ENCODE results near the gene COLEC12.

Gene COLEC12

GRCh38 chr18:438571-438970, 61.9 kb downstream of the COLEC12 start:
- no peak for TF ChIP-seq CTCF (IDR thresholded peaks at IDR 0.05; ENCODE audit: low read depth, low read length)
- DNase-seq (ENCODE audit: extremely low read depth, low read depth), result no peak

GRCh38 chr18:435940-436339, 64.6 kb downstream of the COLEC12 start:
- DNase-seq (ENCODE audit: extremely low read depth, low read depth), result no peak

DNA sequence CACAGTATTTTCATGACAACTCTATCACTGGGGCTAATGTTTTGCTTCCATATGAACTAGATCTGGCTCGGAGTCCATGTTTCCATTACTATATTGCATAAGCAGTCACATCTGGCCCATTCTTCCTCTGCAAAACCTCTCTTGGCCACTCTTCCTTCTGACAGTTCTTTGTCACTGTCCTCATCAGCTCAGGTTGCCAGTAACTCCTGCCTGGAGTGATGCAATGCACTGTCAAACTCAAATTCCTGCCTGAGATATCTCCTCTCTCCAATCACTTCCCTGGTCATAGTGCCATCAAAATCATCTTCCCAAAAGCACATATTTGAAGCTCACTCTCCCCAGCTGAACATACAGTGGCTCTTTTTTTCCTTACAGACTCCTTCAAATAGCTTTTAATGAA, 66.1 kb downstream of the COLEC12 start:
- no peak for DNase-seq (ENCODE audit: extremely low read depth, low read depth)
- no peak for TF ChIP-seq CTCF (IDR thresholded peaks at IDR 0.05; ENCODE audit: low read depth, low read length)

More at GRCh38 chr18:435940-436339, 64.6 kb downstream of the COLEC12 start:
- TF ChIP-seq CTCF (IDR thresholded peaks at IDR 0.05; ENCODE audit: low read depth, low read length), result no peak

- no peak for TF ChIP-seq CTCF (IDR thresholded peaks at IDR 0.05; ENCODE audit: low read depth, low read length)
- DNase-seq (ENCODE audit: extremely low read depth, low read depth), result no peak
Observed at GRCh38 chr18:433960-434359, 66.5 kb downstream of the COLEC12 start.

- no peak for DNase-seq (ENCODE audit: extremely low read depth, low read depth)
- no peak for TF ChIP-seq CTCF (IDR thresholded peaks at IDR 0.05; ENCODE audit: low read depth, low read length)
Observed at GRCh38 chr18:433298-433697, 67.2 kb downstream of the COLEC12 start.

- DNase-seq (ENCODE audit: extremely low read depth, low read depth), result no peak
- TF ChIP-seq CTCF (IDR thresholded peaks at IDR 0.05; ENCODE audit: low read depth, low read length), result no peak
Observed at GRCh38 chr18:432791-433190, 67.7 kb downstream of the COLEC12 start.

- no peak for DNase-seq (ENCODE audit: extremely low read depth, low read depth)
- no peak for TF ChIP-seq CTCF (IDR thresholded peaks at IDR 0.05; ENCODE audit: low read depth, low read length)
Observed at GRCh38 chr18:429030-429429, 71.5 kb downstream of the COLEC12 start.
